Ovary (tissue), 9 donors: Measurements from ENCODE around the gene PPP2R1A. TPM values are rescaled to one million over a fixed set of nuclear protein-coding genes. Genes with fewer than 3 reads are reported as not detected.
A peak's percentile ranks its signal among the peaks of the same experiment; 100 is the strongest.

Experiments used
- DNase-seq, 5 donors: peaks; one replicate each; pipeline ENCODE4 v3.0.0-alpha.2; 2019 to 2020
- H3K27ac ChIP-seq, 2 donors: fragments of 200-600 bp; one replicate each; pipeline versions ENCODE4 v1.5.1 to v1.8.0; 2019 to 2022
- H3K27me3 ChIP-seq: fragments of 200-600 bp; one replicate; pipeline ENCODE4 v1.8.0; 2022
- H3K36me3 ChIP-seq: fragments of 200-600 bp; sonication (generic); one replicate; pipeline ENCODE4 v1.5.1; 2019
- H3K4me1 ChIP-seq: one replicate; pipeline ENCODE4 v1.8.1; 2013; ENCODE audit warnings: mild to moderate bottlenecking, moderate library complexity; ENCODE audit not compliant: insufficient read depth
- H3K4me3 ChIP-seq: fragments of 200-600 bp; sonication (generic); one replicate; pipeline ENCODE4 v1.5.1; 2017
- H3K9me3 ChIP-seq, 2 donors: fragments of 200-600 bp in 1 of 2; sonication (generic) in 1 of 2; one replicate each; pipeline versions ENCODE4 v1.5.1 to v1.8.1; 2013 to 2019; ENCODE audit warnings: mild to moderate bottlenecking in 1 of 2, moderate library complexity in 1 of 2
- EP300 ChIP-seq: sonication (generic); formaldehyde crosslinking; IDR thresholded peaks from one replicate; pipeline ENCODE4 v1.6.1; 2017; ENCODE audit warnings: antibody characterized with exemption
- POLR2A ChIP-seq: fragments of 450-650 bp; IDR thresholded peaks from one replicate; pipeline ENCODE4 v1.6.1; 2017; ENCODE audit warnings: antibody characterized with exemption, mild to moderate bottlenecking, moderate library complexity
- WGBS, 3 donors: extraction: QIAGEN DNeasy Blood & Tissue Kit in 1 of 3; methylation state at CpG; one replicate each; pipeline versions ENCODE4 v1.1.5 to v1.1.7; 2013 to 2017; 5-methylcytosine and 5-hydroxymethylcytosine counted together
- intact Hi-C, 4 donors: fragments of 100-400 bp; cut with DNase I; formaldehyde crosslinking; loops; one replicate each; pipeline versions ENCODE4 v1.11.0 to v1.15.1; 2022 to 2023
- polyA plus RNA-seq, 2 donors: library from polyadenylated mRNA; stranded (reverse); fragments of 200-250 nt in 1 of 2; fragments of 350-450 nt in 1 of 2; fragmentation: Illumina TruSeq in 1 of 2; extraction: RNeasy Lipid Tissue Mini Kit (QIAGEN cat#74804) in 1 of 2; gene quantifications; one replicate each; pipeline ENCODE4 v1.2.3, GENCODE V29; 2013 to 2014
- total RNA-seq, 7 donors: library from RNA; depleted of rRNA in 2 of 7; stranded (reverse); fragments of >200 nt in 2 of 7; fragmentation: NEBNext Ultra II Directional in 3 of 7; extraction: Animal tissue kit (Norgen Biotek cat#: 25700) in 3 of 7; gene quantifications; one replicate each; pipeline versions ENCODE4 v1.1.0 to v1.2.4, GENCODE V29; 2016 to 2023
- TF ChIP-seq, protein P1 (sequence below), 3 donors: fragments of 450-650 bp in 2 of 3; fragments of 200-600 bp in 1 of 3; IDR thresholded peaks; one replicate each; pipeline versions ENCODE4 v1.5.1 to v1.8.0; 2016 to 2022; ENCODE audit warnings: antibody characterized with exemption in 3 of 3, mild to moderate bottlenecking in 1 of 3
- donor health status: DM: no; HTN: no; CAD: no; lungs with moderate emphysema.
- donor health status: DM: no; HTN: no; CAD: no.
- donor health status: Bipolar disorder and iron deficiency.
- donor health status: DM: yes; HTN: yes; CAD: no.
- donor health status: DM: no; HTN: no; CAD: no.
- donor health status: DM: yes; HTN: yes; CAD: no.

Gene PPP2R1A
- total and polyA plus RNA-seq, 9 donors = 127 to 408 (median 272) TPM

DNA sequence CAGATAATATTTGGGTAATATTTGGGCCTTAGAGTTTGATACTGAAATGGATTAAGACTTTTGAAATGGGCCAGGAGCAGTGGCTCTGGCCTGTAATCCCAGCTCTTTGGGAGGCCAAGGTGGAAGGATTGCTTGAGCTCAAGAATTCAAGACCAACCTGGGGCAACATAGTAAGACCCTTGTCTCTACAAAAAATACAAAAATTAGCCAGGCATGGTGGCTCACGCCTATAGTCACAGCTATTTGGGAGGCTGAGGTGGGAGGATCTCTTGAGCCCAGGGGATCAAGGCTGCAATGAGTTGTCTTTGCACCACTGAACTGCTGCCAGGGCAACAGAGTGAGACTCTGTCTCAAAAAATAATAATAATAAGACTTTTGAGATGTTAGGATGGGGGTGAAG lies 17.5 kb upstream of the PPP2R1A start:
- intact Hi-C loops = no loop called here
- DNase-seq = no peak
- H3K27me3 ChIP-seq = no peaks in the 10 kb centered on the region
- H3K36me3 ChIP-seq = no peaks in the 10 kb centered on the region
- TF ChIP-seq, protein P1, sequence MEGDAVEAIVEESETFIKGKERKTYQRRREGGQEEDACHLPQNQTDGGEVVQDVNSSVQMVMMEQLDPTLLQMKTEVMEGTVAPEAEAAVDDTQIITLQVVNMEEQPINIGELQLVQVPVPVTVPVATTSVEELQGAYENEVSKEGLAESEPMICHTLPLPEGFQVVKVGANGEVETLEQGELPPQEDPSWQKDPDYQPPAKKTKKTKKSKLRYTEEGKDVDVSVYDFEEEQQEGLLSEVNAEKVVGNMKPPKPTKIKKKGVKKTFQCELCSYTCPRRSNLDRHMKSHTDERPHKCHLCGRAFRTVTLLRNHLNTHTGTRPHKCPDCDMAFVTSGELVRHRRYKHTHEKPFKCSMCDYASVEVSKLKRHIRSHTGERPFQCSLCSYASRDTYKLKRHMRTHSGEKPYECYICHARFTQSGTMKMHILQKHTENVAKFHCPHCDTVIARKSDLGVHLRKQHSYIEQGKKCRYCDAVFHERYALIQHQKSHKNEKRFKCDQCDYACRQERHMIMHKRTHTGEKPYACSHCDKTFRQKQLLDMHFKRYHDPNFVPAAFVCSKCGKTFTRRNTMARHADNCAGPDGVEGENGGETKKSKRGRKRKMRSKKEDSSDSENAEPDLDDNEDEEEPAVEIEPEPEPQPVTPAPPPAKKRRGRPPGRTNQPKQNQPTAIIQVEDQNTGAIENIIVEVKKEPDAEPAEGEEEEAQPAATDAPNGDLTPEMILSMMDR (IDR thresholded peaks at IDR 0.05) = no peak
- TF ChIP-seq EP300 = no peak
- TF ChIP-seq POLR2A = no peak
- no peak overlapping the region for H3K4me3 ChIP-seq
- 91 to 96% (median 92%) methylated on average over 1 of the region's 1 CpG for WGBS, 3 donors
- no peak overlapping the region for H3K27ac ChIP-seq
- H3K9me3 ChIP-seq = no peaks in the 10 kb centered on the region
- peaks cover 3% of the 10 kb centered on the region for H3K4me1 ChIP-seq

DNA sequence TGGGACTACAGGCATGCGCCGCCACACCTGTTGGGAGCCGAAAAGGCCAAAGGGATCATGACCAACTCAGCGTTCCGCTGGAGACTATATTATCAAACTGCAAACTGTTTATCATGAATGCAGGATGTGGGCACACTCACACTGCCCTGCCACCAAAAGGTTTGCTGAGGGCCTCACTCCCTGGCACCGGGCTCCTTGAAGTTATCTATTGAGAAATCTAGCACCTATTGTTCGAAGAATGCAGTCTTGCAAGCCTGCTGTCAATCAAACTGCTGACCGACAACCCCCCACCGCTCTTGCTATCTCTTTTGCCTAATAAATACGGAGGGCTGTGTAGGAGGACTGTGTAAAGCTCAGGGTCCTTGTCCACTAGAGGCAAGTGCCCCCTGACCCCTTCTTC lies 13.3 kb upstream of the PPP2R1A start:
- intact Hi-C loops = no loop called here
- no peaks in the 10 kb centered on the region for H3K27me3 ChIP-seq
- no peak overlapping the region for H3K27ac ChIP-seq
- H3K9me3 ChIP-seq = no peaks in the 10 kb centered on the region
- TF ChIP-seq EP300 = no peak
- TF ChIP-seq POLR2A = no peak
- TF ChIP-seq, protein P1 (IDR thresholded peaks at IDR 0.05) = no peak
- 77 to 79% (median 78%) methylated on average over 10 of the region's 10 CpGs for WGBS, 3 donors
- no peak for DNase-seq
- peaks cover 3% of the 10 kb centered on the region for H3K4me1 ChIP-seq
- no peak overlapping the region for H3K4me3 ChIP-seq
- no peaks in the 10 kb centered on the region for H3K36me3 ChIP-seq

DNA sequence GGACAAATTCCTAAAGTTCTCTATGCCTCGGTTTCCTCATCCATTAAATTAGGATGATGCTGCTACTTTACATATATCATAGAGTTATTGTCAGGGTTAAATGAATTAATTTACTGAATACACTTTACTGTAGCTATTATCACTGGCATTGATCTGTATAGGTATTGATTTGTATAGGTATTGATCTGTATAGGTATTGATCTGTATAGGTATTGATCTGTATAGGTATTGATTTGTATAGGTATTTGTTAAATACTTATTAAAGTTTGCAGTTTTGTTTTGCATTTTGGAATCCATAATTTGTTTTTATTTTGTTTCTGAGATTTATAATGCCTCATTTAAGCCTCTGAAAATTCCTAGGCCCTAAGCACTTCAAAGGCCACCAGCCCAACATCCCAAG lies 2.4 kb upstream of the PPP2R1A start:
- Histone ChIP-seq H3K4me3 (no peak overlapping the region), H3K9me3 (no peaks in the 10 kb centered on the region), H3K27me3 (no peaks in the 10 kb centered on the region), H3K4me1 (peaks cover 6% of the 10 kb centered on the region), H3K27ac (no peak overlapping the region), H3K36me3 (no peaks in the 10 kb centered on the region)
- 88 to 98% (median 95%) methylated on average over 1 of the region's 1 CpG for WGBS, 3 donors
- TF ChIP-seq POLR2A (no peak), EP300 (no peak)
- TF ChIP-seq, protein P1 (IDR thresholded peaks at IDR 0.05) = no peak
- intact Hi-C loops = no loop called here
- DNase-seq = no peak

DNA sequence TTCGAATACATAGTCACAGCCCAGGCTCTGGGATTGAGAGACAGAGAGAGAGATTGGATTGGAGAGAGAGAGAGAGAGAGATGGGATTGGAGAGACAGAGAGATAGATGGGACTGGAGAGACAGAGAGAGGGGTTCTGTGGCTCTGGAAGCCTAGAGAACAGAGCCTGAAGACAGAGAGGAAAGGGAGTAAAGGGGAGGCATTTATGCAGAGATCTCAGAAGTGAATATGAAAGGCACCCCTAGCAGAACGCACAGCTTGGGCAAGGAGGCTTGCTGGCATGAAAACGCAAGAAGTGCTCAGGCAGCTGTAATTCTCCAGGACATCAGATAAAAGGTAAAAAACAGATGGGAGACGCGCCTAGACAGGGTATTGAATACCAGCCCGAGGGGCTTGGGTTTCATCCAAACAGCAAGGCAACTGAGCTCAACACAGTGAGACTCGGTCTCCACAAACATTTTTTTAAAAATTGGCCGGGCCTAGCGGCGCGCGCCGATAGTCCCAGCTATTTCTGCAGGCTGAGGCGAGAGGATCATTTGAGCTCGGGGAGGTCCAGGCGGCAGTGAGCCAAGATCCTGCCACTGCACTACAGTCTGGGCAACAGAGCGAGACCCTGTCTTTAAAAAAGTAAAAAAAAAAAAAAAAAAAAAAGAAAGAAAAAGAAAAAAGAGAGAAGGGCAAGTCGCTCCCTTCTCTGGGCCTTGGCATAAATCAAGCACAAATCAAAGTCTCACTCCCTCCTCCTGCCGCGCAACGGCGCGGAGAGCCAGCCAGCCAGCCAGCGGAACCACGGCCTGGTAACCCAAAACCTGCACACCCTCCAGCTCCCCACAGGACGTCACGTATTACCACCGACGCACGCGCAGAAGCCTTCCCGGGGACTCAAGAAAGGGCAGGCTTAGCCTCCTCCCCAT lies 774 bp upstream of the PPP2R1A start:
- no peaks in the 10 kb centered on the region for H3K27me3 ChIP-seq
- H3K4me3 ChIP-seq = peak overlapping the region; percentile 40
- intact Hi-C loops = loop anchor here in 1 of 4 donors (2.0 kb wide), 1 partner anchor 18 kb away; the partner anchor contains the start of gene ZNF836
- H3K9me3 ChIP-seq = no peaks in the 10 kb centered on the region
- TF ChIP-seq, protein P1 (IDR thresholded peaks at IDR 0.05) = no peak
- TF ChIP-seq EP300 = no peak
- peak; percentile 64 for TF ChIP-seq POLR2A
- no peaks in the 10 kb centered on the region for H3K36me3 ChIP-seq
- DNase-seq = peak in 3 of 5 donors; percentile 85 to 89 (median 87)
- 0 to 1% (median 1%) methylated on average over 32 of the region's 32 CpGs for WGBS, 3 donors
- peak overlapping the region; percentile 24 to 83 for H3K27ac ChIP-seq
- H3K4me1 ChIP-seq = peaks cover 12% of the 10 kb centered on the region
